ENCODE results near the gene KRT33B.

KRT33B gene

GRCh38 chr17:41322903-41323895 is 46.4 kb downstream of the KRT33B start:
- DNase-seq, result no peak

GRCh38 chr17:41322094-41322902 is 47.3 kb downstream of the KRT33B start:
- no peak for DNase-seq

DNA sequence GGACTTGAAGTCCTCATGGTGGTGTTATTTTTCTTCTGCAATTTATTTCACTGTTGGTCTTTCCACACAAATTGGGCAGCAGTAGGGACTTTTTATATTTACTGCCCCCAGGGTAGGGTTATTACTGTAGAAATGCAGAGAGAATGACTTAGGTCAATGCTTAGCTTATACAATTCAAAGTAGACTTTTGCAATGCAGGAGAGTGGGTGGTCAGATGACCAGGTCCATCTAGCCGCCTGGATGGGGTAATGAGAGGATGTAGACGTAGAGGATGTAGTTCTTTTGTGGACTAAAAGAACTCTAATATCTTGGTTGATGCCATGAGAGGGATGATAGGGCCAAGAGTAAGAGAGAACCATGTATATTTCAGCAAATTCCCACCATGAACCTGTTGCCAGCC is 51.4 kb downstream of the KRT33B start:
- DNase-seq, result no peak

- no peak for DNase-seq
These were observed 53.7 kb downstream of the KRT33B start for GRCh38 chr17:41315814-41316445.

- no peak for DNase-seq
These were observed 54.3 kb downstream of the KRT33B start, which contains the start of gene KRTAP17-1 for GRCh38 chr17:41315204-41315794. Gene KRTAP17-1 (minus strand): TSS chr17:41315710. CDS start chr17:41315650, 60 bp downstream.
